Mucosa of rectum (tissue), 2 donors: ENCODE results near the gene SCAI.

Experiments used
- H3K27ac ChIP-seq, 2 donors: one replicate each; pipeline ENCODE4 v1.7.0; 2013; ENCODE audit warnings: inconsistent platforms in 2 of 2, low read depth in 2 of 2, low read length in 2 of 2
- H3K27me3 ChIP-seq, 2 donors: one replicate each; pipeline ENCODE4 v1.7.0; 2013; ENCODE audit warnings: low read length in 2 of 2; ENCODE audit not compliant: control insufficient read depth in 2 of 2, insufficient read depth in 2 of 2
- H3K36me3 ChIP-seq, 2 donors: one replicate each; pipeline ENCODE4 v1.7.0; 2013; ENCODE audit warnings: low read length in 2 of 2; ENCODE audit not compliant: control insufficient read depth in 2 of 2, insufficient read depth in 2 of 2
- H3K4me1 ChIP-seq, 2 donors: one replicate each; pipeline ENCODE4 v1.7.0; 2013; ENCODE audit warnings: low read length in 2 of 2, mild to moderate bottlenecking in 1 of 2; ENCODE audit not compliant: control insufficient read depth in 2 of 2, insufficient read depth in 2 of 2
- H3K4me3 ChIP-seq, 2 donors: one replicate each; pipeline ENCODE4 v1.7.0; 2013; ENCODE audit warnings: low read length in 2 of 2
- H3K9ac ChIP-seq, 2 donors: one replicate each; pipeline ENCODE4 v1.7.0; 2013; ENCODE audit warnings: low read length in 2 of 2, low read depth in 1 of 2, mild to moderate bottlenecking in 1 of 2
- H3K9me3 ChIP-seq, 2 donors: one replicate each; pipeline ENCODE4 v1.7.0; 2013; ENCODE audit warnings: low read length in 2 of 2; ENCODE audit not compliant: control insufficient read depth in 2 of 2
- donor health status: healthy.
- donor health status: Normal muscosa, but diverticular disease.

SCAI gene

DNA sequence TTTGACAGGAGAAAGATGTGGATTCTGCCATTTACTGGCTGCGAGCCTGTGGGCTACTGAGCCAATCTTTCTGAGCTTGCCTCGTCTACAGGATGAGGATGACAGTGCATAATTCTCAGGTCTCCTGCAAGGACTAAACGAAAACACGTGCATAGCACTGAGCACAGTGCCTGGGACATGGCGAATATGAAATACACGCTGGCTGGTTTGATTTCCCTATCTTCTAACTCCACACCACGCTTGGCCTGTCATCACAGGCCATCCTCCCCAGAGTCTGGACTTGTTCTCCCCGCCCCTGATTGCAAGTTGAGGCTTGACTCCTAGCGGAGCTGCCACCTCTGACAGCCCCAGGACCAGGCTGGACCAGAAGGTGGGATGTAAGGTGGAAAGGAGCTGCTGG lies 243.5 kb downstream of the SCAI start:
- Histone ChIP-seq H3K27me3 (no peaks in the 10 kb centered on the region), H3K4me1 (no peaks in the 10 kb centered on the region), H3K4me3 (no peak overlapping the region), H3K9ac (no peak overlapping the region), H3K36me3 (peaks cover 18 to 41% of the 10 kb centered on the region in 2 donors), H3K27ac (no peak overlapping the region), H3K9me3 (no peaks in the 10 kb centered on the region)

DNA sequence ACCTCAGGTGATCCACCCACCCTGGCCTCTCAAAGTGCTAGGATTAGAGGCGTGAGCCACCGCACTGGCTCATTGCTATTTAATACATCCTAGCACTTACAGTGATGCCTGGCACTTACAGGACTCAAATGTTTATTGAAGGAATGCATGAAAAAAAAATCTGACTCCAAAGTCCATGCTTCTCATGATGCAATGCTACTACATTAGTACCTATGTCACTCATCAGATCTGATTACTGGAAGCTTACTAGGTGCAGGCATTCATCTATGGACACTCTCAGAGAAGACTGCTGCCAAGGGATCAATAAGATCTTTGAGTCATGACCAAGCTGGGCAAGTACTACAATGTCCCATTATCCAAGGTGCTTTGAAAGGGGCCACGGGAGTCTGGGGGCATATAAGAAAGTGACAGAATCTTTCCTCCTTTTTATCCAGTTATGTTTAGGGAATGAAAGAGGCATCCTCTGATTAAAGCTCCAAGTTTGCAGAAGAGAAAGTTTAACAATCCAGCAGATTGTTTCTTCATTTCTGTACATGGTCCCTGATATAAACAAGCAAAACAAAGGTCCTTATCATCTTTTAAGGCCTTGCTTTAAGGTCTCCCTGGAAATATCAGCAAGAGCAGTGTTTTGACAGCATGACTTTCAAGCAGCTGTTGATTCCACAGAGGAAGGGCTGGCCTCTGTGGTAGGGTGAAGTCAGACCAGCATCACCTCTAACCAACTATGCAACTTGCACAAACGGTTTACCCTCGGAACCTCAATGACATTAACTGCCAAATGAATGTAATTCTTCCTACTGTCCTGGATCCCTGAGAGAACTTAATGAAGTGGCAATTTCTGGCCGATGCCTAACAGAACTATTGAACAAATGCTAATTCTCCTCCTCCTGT lies 245.5 kb downstream of the SCAI start:
- Histone ChIP-seq H3K4me1 (no peaks in the 10 kb centered on the region), H3K27ac (no peak overlapping the region), H3K9me3 (no peaks in the 10 kb centered on the region), H3K36me3 (peaks cover 24 to 48% of the 10 kb centered on the region in 2 donors), H3K9ac (no peak overlapping the region), H3K4me3 (no peak overlapping the region), H3K27me3 (no peaks in the 10 kb centered on the region)

DNA sequence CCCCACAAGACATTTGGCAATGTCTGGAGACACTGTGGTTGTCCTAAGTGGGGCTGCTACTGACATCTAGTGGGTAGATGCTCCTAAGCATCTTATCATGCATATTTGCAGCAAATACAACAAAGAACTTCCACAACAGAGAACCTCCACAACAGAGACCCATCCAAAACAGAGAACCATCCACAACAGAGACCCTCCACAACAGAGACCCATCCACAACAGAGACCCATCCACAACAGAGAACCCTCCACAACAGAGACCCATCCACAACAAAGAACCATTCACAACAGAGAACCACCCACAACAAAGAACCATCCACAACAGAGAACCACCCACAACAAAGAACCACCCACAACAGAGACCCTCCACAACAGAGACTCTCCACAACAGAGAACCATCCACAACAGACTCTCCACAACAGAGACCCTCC lies 248.6 kb downstream of the SCAI start:
- H3K27me3 ChIP-seq, result no peaks in the 10 kb centered on the region
- no peak overlapping the region for H3K9ac ChIP-seq
- peaks cover 36 to 57% of the 10 kb centered on the region in 2 donors for H3K36me3 ChIP-seq
- H3K4me3 ChIP-seq, result no peak overlapping the region
- no peak overlapping the region for H3K27ac ChIP-seq
- no peaks in the 10 kb centered on the region for H3K9me3 ChIP-seq
- no peaks in the 10 kb centered on the region for H3K4me1 ChIP-seq

DNA sequence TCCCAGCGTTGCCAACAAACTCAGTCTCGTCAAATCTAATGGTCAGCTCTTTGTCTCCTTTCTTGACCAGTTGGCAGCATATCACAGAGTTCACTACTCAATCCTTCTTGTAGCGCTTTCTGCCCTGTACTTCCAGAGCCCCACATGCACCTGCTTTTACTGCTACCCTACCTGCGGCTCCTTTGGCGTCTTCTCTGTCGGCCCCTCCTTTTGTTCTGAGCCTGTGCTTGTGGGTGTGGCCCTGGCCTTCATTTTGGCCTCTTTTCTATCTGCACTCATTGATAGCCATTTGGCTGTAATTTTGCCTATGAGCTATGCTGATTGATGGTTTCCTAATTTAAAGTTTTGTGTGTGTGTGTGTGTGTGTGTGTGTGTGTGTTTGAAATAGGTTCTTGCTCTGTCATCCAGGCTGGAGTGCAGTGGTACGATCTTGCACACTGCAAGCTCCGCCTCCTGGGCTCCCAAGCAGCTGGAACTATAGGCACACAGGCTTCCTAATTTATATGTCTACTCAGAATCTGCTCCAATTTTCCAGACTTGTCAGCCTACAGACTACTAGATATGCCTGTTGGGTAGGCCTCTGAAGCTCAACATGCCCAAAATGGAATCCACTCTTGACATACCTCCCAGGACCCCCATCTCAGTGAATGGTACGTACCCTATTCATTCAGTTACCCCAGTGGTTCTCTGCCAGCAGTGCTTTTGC lies 249.1 kb downstream of the SCAI start:
- H3K9me3 ChIP-seq, result no peaks in the 10 kb centered on the region
- no peak overlapping the region for H3K27ac ChIP-seq
- no peak overlapping the region for H3K4me3 ChIP-seq
- H3K9ac ChIP-seq, result no peak overlapping the region
- H3K36me3 ChIP-seq, result peaks cover 39 to 57% of the 10 kb centered on the region in 2 donors
- no peaks in the 10 kb centered on the region for H3K4me1 ChIP-seq
- H3K27me3 ChIP-seq, result no peaks in the 10 kb centered on the region
